Activated CD8-positive, alpha-beta memory T cell treated with anti-CD3 and anti-CD28 coated beads for 1 hour (primary cell): ENCODE measurements around the gene FOXC1.

Experiments
- DNase-seq, 2 donors: peaks; one replicate each; pipeline ENCODE4 v3.0.0-alpha.2; 2020; ENCODE audit warnings: low read depth in 1 of 2; ENCODE audit errors: extremely low read depth in 1 of 2

Gene FOXC1

DNA sequence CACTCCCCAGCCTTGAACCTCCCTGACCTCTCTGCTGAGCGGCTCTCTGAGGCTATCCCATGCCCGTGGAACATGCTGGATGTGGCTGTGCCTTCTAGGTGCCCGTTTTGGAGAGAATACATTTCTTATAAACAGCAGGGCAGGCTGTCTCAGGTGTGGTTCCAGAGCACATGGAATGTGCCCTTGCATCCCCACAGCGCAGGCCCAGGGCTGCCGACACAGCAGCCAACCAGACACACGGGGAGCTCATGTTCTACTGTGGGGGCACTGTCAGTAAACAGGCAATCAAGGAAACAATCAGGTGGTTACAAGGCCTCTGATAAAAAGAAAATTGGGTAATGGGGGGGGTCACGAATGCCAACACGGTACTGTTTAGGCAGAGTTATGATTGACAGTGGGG is 30.8 kb downstream of the FOXC1 start:
- DNase-seq: no peak

DNA sequence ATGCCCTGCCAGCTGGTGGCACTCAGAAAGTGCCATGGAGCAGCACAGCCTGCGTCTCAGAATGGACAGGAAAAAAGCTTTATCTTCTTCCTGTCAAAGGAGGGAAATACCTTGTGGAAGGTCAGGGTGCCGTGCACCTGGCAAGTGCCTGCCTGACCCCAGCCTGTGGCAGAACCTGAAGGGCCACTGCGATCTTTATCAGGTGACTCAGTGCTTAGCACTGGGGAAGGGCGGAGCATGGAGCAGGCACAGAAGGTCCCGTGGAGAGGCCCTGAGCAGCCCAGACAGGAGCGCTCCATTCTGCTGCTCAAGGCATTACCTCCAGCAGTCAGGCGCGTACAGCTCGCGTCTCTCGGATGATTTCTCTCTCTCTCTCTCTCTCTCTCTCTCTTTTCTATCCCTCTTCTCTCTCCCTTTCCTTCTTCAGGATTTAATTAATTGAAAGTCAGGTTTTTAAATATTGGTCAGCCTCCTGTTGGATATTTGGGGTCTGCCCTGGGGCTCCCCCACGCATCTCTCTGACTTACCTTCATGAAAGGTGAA is 31.7 kb downstream of the FOXC1 start:
- DNase-seq: no peak

DNA sequence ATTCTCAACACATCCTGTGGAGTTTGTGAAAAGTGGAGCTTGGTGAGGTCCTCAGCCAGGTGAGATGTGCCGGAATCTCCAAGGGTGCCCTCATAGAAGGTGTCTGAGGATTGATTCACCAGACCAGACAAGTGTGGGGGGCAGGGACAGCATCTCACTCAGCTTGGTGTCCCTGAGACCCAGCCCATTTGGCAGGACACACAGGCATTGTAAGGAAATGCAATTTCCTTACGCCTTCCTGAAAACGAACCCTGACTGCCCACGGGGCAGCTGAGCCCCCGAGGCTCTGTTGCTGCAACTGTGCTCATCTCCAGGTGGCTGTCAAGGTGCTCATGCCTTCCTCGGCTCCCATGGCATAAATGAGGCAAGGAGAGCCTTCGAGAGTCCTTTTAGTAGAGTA is 33.4 kb downstream of the FOXC1 start:
- DNase-seq: no peak

DNA sequence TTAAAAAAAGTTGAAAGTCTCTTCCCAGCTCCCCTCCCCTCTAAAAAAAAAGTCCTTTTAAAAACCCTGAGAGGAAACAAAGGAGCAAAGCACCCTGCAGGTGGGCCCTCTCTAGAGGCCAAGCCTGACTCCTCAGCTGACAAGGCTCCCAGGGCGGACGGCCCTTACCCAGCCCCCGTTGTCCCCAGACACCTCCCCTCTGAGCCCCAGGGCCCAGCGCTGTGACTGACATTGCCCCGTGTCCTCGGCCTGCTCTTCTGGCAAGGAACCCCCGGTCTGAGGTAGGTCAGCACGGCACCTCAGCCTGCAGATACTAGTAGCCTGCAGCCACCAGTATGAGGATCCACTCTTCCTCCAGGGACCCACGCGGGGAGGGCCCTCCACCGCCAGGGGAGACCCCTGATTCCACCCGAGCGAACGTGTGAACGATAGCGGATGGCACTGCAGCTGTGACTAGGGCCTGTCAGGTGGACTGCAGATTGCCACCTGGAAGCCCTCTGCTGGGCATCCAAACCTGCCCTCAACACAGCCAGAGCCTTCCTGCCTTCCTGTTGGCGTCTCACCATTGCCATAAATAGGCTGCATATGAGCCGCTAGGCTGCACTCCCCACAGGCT is 34.2 kb downstream of the FOXC1 start:
- no peak for DNase-seq

DNA sequence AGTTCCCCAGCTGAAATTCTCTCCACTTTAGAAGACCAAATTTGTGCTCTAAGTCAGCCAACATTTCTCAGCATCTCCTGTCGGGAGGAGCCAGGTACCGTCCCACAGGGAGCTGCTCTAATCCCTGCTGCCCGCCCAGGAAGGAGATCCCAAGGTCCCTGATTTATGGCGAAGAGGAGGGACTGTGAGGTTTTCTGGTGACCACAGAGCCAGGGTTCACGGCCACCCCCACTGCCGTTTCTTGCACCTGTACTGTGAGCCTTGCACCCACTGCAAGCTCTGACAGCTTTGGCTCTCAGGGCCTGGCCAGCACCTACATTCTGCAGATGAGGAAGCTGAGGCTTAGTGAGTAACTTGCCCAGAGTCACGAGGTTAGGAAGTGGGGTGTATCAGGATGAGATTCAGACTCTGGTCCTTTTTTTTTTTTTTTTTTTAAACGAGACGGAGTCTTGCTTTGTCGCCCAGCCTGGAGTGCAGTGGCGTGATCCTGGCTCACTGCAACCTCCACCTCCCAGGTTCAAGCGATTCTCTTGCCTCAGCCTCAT is 34.9 kb downstream of the FOXC1 start:
- DNase-seq: no peak

DNA sequence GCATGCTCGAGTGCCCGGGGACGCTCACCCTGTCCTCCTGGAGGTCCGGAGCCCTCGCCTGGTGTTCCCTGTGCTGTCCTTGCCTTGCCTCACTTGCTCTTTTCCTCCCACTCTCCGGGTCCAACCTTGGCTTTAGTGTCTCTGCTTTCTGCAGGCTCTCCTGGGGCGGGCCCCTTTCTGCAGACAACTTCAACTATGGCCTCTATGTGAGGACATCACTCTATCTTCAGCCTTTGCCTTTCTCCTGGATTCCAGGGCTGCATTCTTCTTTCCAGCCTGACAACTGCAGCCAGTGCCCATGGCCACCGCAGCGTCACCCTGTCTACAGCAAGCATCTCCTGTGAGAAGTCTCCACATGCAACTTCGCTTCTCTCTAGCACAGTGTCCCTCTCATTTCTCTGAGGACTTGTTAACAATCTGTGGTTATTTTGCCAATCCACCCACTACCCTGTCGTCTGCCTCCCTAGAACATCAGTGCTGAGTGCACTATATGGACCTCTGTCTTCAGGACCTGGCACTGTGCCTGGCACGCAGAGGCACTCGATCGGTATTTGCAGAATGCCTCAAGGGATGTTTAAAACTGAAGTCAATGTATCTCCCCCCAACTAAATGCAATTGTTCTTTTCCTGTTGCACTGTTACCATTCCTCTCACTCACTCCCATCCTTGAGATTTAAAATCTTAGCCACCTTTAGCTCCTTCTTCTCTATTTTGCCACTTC is 35.9 kb downstream of the FOXC1 start:
- no peak for DNase-seq

DNA sequence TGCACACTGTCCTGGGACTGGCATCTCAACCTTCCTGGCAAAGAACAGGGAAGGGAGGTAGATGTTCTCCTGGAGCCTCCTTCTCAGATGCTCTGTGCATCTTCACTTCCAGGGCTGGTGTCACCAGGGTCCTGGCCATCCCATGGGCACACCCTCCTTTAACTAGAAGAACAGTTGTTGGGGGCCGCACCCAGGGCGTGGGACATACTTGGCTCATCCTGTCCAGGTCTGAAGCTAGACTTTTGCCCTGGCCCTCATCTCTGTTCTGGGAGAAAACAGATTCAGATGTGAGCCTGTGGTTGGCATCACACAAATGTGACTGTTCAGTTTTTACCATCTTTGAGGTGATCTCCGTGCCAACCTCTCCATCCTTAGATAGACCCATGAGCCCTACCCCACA is 41.6 kb downstream of the FOXC1 start:
- DNase-seq: no peak

DNA sequence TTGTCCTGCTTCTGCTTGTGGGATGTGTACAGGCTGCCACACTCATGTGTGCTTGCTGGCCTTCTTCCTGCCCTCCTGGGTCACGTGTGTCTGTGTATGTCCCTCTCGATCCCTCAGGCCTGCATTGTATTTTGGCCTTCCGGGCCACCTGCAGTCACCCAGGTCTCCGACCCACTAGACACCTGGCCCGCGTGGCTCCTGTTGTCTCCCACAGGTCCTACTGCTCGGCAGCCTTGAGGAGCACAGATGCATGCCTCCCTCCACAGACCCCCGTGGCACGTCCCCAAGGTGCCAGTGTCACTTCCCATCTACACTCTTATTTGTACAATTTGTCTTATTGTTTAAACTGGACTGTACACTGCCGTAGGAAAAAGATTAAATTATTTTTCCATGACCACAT is 43.1 kb downstream of the FOXC1 start:
- no peak for DNase-seq

DNA sequence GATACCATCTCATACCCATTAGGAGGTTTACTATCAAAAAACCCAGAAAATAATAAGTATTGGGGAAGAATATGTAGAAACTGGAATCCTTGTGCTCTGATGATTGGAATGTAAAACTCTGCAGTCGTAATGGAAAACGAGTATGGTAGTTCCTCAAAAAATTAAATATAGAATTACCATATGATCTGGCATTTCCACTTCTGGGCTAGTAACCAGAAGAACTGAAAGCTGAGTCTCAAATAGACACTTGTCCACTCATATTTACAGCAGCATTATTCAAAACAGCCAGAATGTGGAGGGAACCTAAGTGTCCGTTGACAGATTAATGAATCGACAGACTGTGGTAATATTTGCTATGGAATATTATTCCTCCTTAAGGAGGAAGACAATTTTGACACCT is 44.3 kb downstream of the FOXC1 start:
- no peak for DNase-seq

DNA sequence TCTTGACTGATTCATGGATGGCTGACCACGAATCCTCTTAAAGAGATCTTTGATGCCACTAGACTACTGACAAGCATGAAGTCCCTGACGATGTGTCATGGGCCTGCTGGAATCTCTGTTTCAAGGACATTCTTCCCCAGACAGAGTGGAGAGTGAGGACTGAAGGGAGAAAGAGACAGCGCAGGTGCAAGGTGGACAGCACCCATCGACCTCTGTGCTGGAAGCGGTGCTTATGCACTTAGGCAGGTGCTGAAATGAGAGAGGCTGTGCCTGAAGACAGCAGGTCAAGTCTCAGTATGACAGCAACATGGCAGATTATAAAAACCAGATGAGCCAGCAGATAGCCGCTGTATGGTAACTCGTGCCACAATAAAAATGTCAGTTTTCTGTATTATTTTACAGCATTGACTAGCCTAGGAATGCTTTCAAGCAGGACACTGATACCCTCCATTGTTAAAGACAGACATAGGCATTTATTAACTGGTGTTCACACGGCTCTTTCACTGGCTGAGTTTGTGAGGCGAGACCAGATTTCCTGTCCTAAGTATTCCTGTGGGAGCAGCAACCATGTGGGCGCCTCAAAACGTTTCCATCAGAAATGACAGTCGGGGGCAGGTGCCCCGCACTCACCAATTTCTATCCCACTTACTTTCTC is 47.5 kb downstream of the FOXC1 start:
- no peak for DNase-seq

DNA sequence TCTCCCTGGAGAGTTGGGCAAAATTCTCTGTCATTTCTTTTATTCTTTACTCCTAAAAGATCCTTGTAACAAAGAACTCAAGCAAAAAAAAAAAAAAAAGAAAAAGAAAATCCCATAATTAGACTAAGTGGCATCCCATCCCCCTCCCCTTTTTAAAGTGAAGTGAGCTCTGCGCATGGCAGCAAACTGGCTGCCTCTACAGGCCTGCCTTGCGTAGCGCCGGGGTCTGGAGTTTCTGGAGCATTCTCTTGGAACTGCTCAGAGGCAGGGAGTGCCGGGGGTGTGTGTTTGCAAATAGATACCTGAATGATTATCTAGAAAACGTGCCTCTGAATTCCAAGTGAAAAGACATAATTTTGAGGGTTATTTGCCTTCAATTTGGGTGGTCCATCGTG is 48.1 kb downstream of the FOXC1 start:
- no peak for DNase-seq

DNA sequence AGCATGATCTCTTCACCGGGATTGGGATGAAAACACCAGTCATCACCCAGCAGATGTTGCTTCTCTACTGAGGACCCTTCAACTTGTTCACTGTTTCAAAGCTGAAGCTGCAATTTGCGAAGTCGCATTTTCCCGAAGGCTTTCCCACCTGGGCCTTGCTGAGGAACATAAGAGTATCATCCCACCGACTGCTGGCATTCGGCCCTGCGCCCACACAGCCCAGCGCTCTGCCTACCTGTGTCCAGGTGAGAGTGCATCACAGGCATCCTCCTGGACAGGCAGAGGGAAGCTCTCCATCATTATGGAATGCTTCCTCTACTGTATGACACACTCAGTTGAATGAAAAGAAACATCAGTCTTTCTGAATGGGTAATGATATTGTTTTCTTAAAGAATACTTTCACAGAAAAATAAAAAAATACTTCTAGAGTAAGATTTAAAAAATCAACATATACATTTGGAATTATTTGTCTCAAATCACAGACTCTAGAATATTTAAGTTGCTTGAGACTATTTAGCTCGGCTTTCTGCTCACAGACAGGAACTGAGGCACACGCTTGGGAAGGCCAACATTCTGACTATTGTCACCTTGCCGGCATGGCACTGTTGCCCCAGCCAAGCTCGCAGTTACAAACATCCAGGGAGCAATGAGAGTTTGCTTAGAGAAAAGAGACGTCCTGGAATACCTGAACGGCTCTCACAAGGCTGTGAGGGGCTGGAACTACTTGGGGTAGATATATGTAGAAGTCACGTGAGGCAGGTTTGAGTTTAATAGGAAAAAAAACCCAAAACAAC is 48.7 kb downstream of the FOXC1 start:
- DNase-seq: no peak

DNA sequence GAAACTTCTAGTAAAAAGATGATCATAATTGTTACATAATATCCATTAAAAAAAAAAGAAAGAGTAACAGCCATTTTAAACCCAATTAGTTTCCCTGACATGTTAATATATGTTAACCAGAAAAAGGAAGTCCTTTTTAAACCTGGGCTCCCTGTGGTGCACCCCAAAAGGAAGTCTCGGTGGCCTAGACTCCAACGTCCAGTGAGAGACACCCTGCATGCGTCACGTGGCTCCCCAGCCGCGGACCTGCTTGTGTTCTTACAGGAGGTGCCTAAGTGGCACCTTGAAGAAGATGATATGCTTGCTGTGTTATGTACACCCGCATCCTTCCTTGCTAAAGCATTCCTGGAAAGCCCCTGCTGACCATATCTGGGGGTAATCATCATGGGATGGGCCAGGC is 50.1 kb downstream of the FOXC1 start:
- no peak for DNase-seq

DNA sequence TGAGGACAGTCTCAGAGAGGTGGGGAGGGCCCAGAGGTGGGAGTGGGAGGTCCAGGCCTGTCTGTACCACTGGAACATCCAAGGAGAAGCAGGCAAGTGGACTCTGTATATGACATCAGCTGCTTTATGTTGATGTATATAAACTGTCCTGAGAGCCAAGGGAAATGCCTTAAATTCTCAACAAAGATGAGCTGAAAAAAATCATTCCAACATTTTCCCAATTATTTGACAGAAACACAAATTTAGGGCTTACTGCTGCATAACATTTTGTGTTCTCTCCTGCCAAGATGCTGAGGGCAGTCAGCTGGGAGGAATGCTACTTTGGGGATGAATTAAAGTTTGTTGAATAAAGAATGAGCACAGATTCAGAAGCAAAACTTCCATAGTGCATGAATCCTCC is 52.8 kb downstream of the FOXC1 start:
- DNase-seq: no peak
